GM21825 (cell line): ENCODE data around the gene B3GNT3.

Source experiments
- ATAC-seq: cut with Tn5 transposase; IDR thresholded peaks from one replicate; pipeline ENCODE4 v1.9.1; 2021; ENCODE audit warnings: mild to moderate bottlenecking, moderate library complexity; ENCODE audit not compliant: unreplicated experiment

The B3GNT3 gene

GRCh38 chr19:17831419-17831888, 36.5 kb downstream of the B3GNT3 start:
- no peak for ATAC-seq

- no peak for ATAC-seq
These were observed 37.7 kb downstream of the B3GNT3 start for GRCh38 chr19:17832443-17833208.

- no peak for ATAC-seq
These were observed 39.6 kb downstream of the B3GNT3 start for GRCh38 chr19:17834350-17835181.

- ATAC-seq = no peak
These were observed 40.5 kb downstream of the B3GNT3 start for GRCh38 chr19:17835182-17836006.

GRCh38 chr19:17836530-17836929, 41.6 kb downstream of the B3GNT3 start:
- ATAC-seq = no peak

- no peak for ATAC-seq
These were observed 43.0 kb downstream of the B3GNT3 start for GRCh38 chr19:17837972-17838371.

- no peak for ATAC-seq
These were observed 45.1 kb downstream of the B3GNT3 start for GRCh38 chr19:17840019-17840418.

GRCh38 chr19:17841371-17841809, 46.5 kb downstream of the B3GNT3 start:
- ATAC-seq = no peak

- no peak for ATAC-seq
These were observed 47.1 kb downstream of the B3GNT3 start for GRCh38 chr19:17841810-17842662.

- no peak for ATAC-seq
These were observed 47.8 kb downstream of the B3GNT3 start for GRCh38 chr19:17842663-17843291.

GRCh38 chr19:17843292-17843827, 48.4 kb downstream of the B3GNT3 start:
- ATAC-seq = no peak

- no peak for ATAC-seq
These were observed 49.1 kb downstream of the B3GNT3 start for GRCh38 chr19:17843908-17844490.

- ATAC-seq = no peak
These were observed 51.2 kb downstream of the B3GNT3 start for GRCh38 chr19:17846146-17846545.

GRCh38 chr19:17847538-17848366, 52.8 kb downstream of the B3GNT3 start, which contains the start of gene JAK3:
Gene JAK3, minus strand, starts transcription at chr19:17847982. Its CDS starts 3,565 bp downstream, at chr19:17844417.
- peak; percentile 64 for ATAC-seq

- no peak for ATAC-seq
These were observed 53.8 kb downstream of the B3GNT3 start for GRCh38 chr19:17848595-17849292.

- no peak for ATAC-seq
These were observed 59.1 kb downstream of the B3GNT3 start for GRCh38 chr19:17854061-17854460.
